GM23338 (cell line): ENCODE data around the gene COL4A2.

Source experiments
- CREB1 ChIP-seq: fragments of 250-450 bp; sonication (Bioruptor Pico); IDR thresholded peaks from 2 replicates; pipeline ENCODE4 v1.5.0; 2020; ENCODE audit warnings: low read depth, mild to moderate bottlenecking, moderate library complexity
- CTCF ChIP-seq, 2 experiments: fragments of 200-600 bp in 1 of 2; sonication (generic) in 1 of 2; conservative IDR thresholded peaks; 2 replicates each; pipeline versions ENCODE4 v1.5.1 to v1.6.1; 2016 to 2017; ENCODE audit warnings: antibody characterized with exemption in 2 of 2, low read depth in 2 of 2, mild to moderate bottlenecking in 2 of 2, moderate library complexity in 1 of 2
- ETS1 ChIP-seq: IDR thresholded peaks from 2 replicates; pipeline ENCODE4 v1.6.1; 2016; ENCODE audit warnings: antibody characterized with exemption
- EZH2 ChIP-seq: fragments of 200-600 bp; sonication (generic); IDR thresholded peaks from one replicate; pipeline ENCODE4 v1.8.0; 2017; ENCODE audit warnings: antibody characterized with exemption, mild to moderate bottlenecking, low read depth; ENCODE audit not compliant: unreplicated experiment
- EZH2phosphoT487 ChIP-seq: fragments of 200-600 bp; sonication (generic); IDR thresholded peaks from one replicate; pipeline ENCODE4 v1.8.1; 2018; ENCODE audit warnings: antibody characterized with exemption; ENCODE audit not compliant: unreplicated experiment
- JUNB ChIP-seq: IDR thresholded peaks from one replicate; pipeline ENCODE4 v1.6.1; 2016; ENCODE audit warnings: antibody characterized with exemption; ENCODE audit not compliant: unreplicated experiment
- NANOG ChIP-seq: IDR thresholded peaks from 2 replicates; pipeline ENCODE4 v1.6.1; 2016; ENCODE audit warnings: antibody characterized with exemption, borderline replicate concordance
- POLR2AphosphoS5 ChIP-seq: IDR thresholded peaks from 2 replicates; pipeline ENCODE4 v1.6.1; 2016; ENCODE audit warnings: antibody characterized with exemption, low read depth
- REST ChIP-seq: IDR thresholded peaks from one replicate; pipeline ENCODE4 v1.6.1; 2018; ENCODE audit warnings: antibody characterized with exemption; ENCODE audit not compliant: unreplicated experiment
- ZNF114 ChIP-seq: fragments of 250-450 bp; sonication (Bioruptor Pico); IDR thresholded peaks from 2 replicates; pipeline ENCODE4 v1.5.0; 2020; ENCODE audit warnings: mild to moderate bottlenecking, moderate library complexity

GRCh38 chr13:110485604-110486003, 178.5 kb downstream of the COL4A2 start:
- TF ChIP-seq POLR2AphosphoS5 (0 out of 2 replicates have a peak, but pooled peaks have one; percentile 21), EZH2 (no peak), CTCF (conservative IDR thresholded peaks at IDR 0.05; ENCODE audit: low read depth in 2 of 2) (no peak), REST (no peak), EZH2phosphoT487 (no peak), ETS1 (no peak), CREB1 (CRISPR knock-in tag) (peak; percentile 41; the same call in 1 of the 2 replicates), JUNB (no peak), NANOG (peak; percentile 57; the same call in 1 of the 2 replicates), ZNF114 (no peak)
